Renal cortex interstitium (tissue), 11 donors: ENCODE results near the gene KLHL36. TPM values are rescaled to one million over a fixed set of nuclear protein-coding genes. Genes with fewer than 3 reads are reported as not detected.
"Not testable (repeated sequence)": the region's sequence is repeated elsewhere in the genome, so short reads cannot be mapped to it uniquely, and the experiment has no call there.

Source experiments
- DNase-seq, 11 donors: peaks; one replicate each; pipeline ENCODE4 v3.0.0-alpha.2; 2013; ENCODE audit warnings: low read depth in 9 of 11, low spot score in 4 of 11; ENCODE audit errors: extremely low read depth in 1 of 11
- polyA plus RNA-seq, 3 donors: library from polyadenylated mRNA; unstranded; fragments of 120-200 nt; gene quantifications; one replicate each; pipeline ENCODE4 v1.2.1, GENCODE V29; 2013; ENCODE audit not compliant: insufficient read length in 3 of 3

The KLHL36 gene
- polyA plus RNA-seq, 3 donors, result 24.6 to 36.2 (median 29.2) TPM

DNA sequence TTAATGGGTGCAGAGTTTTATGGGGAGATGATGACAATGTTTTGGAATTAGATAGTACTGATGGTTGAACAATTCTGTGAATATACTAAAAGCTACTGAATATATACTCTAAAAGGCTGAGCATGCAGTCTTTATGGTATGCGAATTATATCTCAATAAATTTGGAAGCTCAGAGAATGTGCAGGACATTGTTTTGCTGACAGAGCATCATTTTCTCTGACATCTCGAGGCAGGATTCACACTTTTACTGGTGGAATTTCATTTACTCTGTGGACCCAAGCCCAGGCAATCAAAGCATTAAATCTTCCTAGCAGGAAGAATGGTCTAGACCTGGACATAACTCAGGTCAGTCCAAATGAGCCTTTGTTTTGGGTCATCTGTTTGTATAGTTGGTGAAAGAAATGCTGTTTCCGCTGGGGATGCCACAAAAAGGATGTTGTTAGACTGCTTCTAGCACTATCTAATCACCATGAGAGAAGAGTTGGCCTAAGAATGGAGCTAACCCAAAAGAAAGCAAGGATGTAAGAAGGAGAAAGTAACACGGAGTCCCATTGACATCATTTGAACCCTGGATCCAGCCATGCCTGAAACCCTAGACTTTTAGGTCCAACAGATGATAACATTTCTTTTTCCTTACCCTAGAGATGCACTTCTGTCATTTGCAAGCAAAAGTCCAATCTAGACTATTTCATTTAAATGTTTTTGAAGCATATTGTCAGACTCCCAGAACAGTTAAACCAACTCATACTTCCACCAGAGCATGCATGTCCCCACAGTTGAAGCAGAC lies 32.7 kb downstream of the KLHL36 start:
- no peak for DNase-seq

DNA sequence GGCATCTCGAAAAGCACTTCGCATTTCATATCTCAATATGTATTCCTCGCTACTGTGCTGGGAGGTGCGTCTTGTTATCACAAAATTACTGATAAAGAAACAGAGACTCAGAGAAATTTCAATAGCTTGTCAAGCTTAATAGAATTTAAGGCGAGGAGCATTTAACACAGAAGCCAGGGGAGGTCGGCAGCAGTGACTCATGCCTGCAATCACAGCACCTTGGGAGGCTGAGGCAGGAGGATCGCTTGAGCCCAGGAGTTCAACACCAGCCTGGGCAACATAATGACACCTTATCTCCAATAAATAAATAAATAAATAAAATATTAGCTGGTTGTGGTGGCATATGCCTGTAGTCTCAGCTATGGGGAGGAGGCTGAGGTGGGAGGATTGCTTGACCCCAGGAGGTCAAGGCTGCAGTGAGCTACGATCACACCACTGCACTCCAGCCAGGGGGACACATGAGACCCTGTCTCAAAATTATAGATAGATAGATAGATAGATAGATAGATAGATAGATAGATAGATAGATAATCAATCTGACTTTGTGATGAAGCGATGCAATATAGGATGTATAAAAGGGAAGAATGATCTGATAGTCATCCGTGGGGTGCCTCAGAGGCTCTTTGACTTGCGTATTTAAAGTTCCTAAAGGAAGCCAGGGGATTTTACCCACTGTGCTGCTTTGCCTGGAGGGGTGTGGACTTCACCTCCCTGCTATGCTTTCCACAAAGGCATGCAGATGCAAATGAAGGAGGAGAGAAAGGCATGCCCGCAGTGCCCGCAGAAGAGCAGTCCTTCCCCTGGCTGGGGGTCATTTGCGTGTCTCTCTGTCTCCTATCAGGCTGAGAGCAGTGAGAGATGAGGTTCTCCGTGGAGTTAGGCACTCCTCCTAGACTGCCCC lies 35.6 kb downstream of the KLHL36 start:
- DNase-seq, result no peak

DNA sequence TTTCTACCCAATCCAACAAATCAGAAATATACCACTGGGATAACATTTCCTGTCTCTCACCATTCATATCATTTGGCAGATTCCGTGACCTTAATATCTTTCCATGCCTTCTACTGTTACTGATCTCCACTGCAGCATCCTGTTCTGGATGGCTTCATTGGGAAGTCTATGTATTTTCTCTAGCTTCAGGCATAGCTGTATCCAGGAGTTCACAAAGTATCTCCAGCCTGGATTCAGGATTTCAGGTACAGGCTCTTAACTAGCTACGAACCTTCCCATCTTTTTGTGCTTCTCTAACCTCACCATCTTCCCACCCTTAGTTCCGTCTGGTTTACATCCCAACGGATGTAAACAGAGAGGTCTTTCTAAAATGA lies 36.3 kb downstream of the KLHL36 start:
- DNase-seq, result no peak

DNA sequence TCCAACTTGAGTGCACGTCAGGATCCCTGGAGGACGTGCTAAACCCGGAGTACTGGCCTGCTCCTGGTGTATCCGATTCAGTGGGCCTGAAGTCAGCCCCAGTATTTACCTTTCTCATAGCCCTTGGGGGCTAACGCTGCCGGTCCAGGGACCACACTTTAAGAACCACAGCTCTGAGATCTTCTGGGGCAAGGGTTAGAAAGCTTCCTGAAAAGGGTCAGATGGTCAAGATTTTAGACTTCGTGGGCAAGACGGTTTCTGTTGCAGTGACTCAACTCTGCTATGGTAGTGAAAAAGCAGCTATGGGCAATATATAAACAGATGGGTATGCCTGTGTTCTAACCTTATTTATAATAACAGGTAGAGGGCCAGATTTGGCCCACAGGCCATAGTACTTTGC lies 36.9 kb downstream of the KLHL36 start:
- no peak for DNase-seq

DNA sequence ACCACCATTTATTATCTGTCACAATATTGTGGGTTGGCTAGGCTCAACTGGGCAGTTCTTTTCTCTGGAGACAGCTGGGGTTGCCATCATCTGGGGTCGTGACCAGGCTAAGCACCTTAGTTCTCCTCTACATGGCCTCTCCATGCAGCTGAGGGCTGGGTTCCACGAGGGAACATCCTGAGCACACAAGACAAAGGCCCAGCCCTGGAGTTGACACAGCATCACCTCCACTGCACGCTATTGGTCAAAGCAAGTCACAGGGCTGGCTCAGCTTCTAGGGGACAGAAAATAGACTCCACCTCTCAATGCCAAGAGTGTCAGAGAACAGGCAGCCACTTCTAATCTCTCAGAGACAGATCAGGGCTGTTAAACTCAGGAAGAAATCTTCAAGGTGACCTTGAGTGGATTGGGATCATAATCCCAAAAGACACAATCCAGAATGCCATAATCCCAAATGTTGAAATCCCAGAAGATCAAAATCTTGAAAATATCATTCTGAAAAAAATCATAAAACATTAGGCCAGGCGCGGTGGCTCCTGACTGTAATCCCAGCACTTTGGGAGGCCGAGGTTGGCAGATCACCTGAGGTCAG lies 38.5 kb downstream of the KLHL36 start:
- DNase-seq, result no peak

DNA sequence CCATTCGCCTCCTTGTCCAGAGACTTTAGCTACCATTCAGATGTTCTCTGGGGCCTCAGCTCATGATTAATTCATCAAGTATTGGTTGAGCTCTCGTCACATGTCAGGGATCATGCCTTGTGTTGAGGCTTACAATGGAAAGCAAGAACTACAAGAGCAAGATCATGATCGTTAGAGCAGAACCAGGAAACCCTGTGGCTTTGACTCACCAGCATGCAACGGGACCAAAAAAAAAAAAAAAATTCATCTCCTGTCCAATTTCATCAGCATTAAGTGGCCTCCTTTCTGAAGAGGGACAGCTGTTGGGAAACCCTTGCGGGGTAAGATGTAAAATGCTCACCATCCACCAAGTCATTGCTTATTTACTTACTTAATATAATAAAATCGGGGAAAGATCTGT lies 39.4 kb downstream of the KLHL36 start:
- no peak for DNase-seq

DNA sequence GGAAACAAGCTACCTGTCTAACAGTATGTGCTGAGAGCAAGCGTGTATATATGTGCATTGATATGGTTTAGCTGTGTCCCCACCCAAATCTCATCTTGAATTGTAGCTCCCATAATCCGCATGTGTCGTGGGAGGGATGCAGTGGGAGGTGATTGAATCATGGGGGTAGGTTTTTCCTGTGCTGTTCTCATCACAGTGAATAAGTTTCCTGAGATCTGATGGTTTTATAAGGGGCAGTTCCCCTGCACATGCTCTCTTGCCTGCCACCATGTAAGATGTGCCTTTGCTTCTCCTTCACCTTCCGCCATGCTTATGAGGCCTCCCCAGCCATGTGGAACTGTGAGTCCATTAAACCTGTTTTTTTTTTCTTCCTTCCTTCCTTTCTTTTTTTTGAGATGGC lies 39.9 kb downstream of the KLHL36 start:
- not testable (repeated sequence) for DNase-seq

DNA sequence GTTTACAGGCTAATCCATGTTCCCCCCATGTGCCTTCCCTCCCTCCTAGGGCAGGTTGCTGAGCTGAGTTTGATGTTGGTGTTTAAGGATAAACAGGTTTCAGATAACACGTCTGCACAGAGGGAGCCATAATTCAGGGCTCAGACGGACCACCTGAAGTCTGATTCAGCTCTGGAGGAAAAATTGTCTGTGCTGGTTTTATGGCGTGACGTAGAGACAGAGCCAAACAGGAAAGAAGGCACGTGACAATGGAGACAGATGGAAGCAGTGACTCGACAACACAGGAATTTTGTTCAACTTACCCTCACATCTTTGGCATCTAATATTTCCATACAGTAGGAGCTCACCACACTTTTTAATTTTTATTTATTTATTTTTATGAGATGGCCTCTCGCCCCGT lies 40.8 kb downstream of the KLHL36 start:
- peak in 5 of 11 donors; percentile 31 to 57 (median 50) for DNase-seq

DNA sequence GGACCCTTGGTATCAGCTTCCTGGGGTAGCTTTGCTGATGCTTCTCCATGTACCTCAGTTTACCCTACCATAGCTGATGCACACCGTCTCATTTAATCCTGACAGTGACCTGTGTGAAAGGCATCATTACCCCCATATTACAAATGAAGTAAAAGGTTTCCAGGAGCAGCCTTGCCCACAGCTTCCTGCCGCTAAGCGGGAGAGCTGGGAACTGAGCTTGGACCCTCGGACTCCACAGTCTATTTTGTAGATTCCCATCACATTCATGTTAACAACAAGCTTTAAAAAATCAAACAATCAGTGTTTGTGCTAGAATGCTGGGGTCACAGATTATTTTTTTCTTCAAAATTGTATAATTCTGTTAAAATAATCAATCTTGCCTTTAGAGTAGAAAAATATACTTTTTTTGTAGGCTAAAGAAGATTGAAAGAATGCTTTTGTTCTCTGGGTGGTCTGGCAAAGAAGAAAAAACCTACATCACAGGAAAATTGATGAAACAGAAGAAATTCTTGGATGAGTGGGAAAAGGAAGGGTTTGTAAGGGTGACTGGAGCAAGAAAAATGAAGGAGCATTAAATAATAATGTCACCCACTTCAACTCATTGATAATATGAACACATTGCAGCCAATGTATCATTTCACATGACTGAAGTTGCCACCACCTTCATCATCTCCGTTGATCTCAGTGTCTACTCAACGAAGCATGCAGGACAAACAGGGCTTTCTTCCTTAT lies 41.9 kb downstream of the KLHL36 start:
- DNase-seq, result no peak

DNA sequence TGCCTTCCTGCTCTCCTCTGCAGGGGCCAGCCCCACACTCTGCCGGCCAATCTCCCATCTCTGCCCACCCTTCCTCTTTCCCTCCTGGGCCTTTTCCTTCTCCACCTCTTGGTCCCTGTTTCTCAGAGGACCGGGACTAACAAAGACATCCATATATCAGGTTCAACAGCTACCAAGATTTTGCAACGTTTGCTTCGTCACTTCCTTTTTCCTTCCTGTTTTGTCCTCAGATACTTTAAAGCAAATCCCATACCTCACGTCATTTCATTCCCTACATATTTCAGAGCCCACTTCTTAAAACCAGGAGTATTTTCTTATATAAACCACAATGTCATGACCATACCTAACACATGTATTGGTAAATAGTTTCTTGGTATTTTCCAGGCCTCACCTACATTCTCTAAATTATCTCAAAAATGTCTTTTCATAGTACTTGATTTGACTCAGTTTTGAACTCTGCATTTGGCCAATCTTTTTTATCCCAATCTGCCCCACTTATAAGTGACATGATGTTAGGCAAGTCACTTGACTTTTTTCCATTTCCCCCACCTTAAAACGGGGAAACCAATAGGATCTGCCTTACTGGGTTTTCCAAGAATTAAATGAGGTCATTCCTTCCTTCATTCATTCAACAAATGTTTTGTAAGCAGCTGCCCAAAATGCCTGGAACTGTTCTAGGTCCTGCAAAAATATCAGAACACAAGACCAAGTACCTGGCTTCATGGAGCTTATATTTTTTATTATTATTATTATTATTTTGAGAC lies 44.3 kb downstream of the KLHL36 start:
- no peak for DNase-seq

DNA sequence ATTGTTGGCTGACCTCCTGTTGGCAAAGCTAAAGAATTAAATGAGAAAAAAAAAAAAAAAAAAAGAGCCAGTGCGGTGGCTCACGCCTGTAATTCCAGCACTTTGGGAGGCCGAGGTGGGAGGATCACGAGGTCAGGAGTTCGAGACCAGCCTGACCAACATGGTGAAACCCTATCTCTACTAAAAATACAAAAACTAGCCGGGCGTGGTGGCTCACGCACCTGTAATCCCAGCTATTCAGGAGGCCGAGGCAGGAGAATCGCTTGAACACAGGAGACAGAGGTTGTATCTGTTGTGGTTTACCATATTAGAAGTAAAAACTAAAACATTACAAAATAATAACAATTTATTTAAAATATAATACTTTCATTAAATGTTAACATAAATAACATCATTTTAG lies 45.6 kb downstream of the KLHL36 start:
- not testable (repeated sequence) for DNase-seq

DNA sequence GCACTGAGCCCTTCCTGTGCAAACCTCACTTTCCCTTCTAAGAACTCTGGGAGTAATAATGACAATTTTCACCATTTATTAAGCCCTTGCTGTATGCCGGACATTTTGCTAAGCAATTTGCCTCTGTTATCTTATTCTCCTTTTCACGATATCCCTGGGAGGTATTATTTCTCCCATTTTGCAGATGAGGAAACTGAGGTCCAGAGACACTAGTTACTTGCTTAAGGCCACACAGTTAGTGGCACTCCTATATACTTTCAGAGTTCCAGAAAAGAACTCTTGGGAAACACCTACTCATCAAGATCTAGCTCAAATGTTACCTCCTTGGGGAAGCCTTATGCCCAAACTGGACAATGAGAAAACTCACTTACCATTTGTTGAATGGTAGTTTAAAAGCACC lies 46.7 kb downstream of the KLHL36 start:
- DNase-seq, result no peak

DNA sequence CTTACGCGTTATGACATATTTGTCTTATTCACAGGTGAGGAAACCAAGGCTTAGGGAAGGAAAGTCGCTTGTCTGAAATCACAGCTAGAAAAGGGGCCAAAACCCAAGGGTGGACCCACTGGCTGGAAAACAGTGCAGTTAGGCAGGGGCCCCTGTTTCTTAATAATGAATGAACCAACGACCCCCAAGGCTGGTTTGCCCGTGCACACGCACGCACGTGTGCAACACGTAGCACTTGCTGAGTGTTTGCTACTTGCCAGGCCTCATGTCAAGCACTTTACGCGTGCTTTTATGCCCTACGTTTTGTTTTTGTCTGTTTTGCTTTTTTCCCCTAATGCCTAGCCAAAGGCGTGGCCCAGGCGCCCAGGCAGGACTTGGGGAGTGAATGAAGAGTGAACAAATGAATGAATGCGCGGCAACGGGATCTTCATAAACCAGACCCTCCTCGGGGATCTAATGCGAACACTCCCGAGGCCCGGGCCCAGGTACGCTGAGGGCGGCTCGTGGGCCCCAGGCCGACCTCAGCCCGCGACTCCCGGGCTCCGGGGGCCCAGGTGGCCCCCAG lies 50.9 kb downstream of the KLHL36 start:
- no peak for DNase-seq

DNA sequence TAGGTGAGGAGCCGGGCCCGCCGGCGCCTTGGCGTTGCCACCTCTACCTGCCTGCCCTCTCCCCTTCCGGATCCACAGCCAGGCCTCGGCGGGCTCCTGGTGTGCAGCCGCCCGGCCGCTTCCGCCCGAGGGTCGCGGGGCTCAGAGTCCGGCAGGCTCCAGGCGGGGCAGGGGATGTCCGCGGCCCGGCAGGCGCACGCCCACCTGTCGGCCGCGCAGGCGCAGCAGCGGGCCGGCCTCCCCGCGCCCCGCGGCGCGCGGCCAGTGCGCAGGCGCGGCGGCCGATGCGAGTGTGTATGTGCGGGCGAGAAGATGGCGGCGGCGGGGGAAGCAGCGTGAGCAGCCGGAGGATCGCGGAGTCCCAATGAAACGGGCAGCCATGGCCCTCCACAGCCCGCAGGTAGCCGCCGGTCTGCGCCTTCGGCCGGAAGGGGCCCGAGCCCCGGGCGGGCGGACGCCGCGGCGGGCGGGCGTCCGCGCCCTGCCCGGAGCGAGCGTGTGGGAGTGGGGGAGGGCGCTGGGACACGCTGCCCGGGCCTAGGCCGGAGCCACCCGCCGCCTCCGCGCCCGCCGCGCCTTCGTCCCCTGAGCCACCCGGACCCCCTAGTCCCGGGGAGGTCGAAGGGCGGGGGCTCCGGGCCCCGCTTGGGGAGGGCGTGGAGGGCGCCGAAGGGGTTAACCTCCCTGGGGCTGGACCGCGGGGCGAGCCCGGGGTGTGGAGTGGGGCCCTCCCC lies 51.6 kb downstream of the KLHL36 start, which contains the start of gene USP10:
Gene USP10 (plus strand): TSS at position 289 of the 734 bp plus-strand sequence. CDS start 91 bp downstream, at position 380.
- peak; percentile 51 to 80 (median 76) for DNase-seq

DNA sequence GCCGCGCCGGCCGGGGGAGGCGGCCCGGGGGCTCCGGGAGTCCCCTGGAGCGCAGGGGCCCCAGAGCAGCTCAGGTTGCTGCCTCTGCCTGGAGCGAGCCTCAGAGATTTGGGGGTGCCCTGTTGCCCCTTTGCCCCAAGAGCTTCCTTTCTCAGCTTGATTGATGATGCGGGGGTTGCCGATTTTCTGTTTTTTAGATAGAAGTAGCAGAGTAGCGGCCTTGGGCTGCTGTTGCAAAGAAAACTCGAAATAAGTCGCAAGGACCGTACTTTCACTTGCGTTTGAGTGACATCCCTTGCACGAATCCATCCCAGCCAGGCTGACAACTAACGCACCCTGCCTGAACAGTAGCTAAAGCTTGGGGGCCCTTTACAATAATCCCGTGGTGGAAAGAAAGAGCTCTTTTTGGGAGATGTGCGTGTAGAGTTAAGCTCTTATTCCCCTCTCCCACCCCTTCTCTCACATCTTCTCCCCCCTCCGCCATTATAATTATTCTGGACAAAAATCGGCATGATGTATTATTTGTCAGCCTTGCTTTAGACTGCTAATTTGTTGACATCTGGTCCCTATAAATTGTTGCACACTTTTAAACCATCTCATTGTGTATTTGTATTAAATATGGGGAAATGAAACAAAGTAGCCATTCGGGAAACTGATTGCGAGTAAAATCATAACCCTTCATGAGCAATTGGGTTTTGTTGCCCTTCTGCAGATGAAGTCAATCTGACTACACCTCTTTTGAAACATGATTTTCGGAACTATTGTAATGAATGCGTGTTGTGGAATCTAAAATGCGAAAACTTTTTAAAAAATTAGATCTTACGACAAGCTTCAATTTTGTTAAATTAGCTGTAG lies 52.4 kb downstream of the KLHL36 start:
- DNase-seq, result no peak

DNA sequence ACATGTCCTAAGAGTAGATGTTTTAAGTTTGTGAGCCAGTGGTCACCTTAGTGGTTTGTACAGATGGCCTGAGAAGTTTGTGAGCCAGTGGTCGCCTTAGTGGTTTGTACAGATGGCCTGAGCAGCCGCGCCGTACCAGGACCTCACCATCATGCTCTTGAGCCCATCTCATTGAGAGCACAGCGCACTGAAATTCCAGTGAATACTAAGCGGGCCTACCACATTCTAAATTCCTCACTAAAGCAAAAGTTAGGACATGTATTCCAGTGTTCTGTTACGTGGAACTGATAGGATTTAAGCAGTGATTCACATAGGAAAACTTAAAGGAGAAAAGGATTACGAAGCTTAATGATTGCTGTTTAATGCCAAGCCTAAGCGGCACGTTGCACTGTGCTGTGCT lies 55.4 kb downstream of the KLHL36 start:
- no peak for DNase-seq

DNA sequence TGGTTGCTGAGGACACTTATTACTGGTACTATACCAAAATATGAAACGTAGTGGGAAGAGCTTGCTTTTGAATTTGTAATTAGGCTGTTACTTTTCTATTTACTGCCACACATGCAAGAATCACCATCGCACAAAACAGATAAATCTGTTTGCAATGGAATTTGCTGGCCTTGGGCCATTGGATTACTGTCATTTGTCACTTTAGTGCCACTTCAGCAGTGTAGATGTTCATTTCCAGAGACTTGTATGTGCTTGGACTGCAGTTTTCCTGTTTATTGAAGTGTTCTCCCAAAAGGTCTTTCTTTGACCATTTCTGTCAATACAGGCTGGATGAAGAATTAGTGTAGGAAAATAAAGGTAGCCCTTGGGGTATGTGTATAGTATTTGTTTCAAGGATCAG lies 55.9 kb downstream of the KLHL36 start:
- DNase-seq, result no peak
